LoVo (cell line): ENCODE measurements around the gene RIOX2.

ENCODE experiments used
- DNase-seq: peaks from one replicate; pipeline ENCODE4 v3.0.0-alpha.2; 2016; ENCODE audit warnings: low spot score

Gene RIOX2

GRCh38 chr3:97954228-97954827 lies 17.9 kb downstream of the RIOX2 start:
- no peak for DNase-seq

- no peak for DNase-seq
Observed at GRCh38 chr3:97952872-97953271, 19.4 kb downstream of the RIOX2 start.

GRCh38 chr3:97952280-97952679 lies 20.0 kb downstream of the RIOX2 start:
- no peak for DNase-seq

- no peak for DNase-seq
Observed at GRCh38 chr3:97950360-97950759, 21.9 kb downstream of the RIOX2 start.

- no peak for DNase-seq
Observed at GRCh38 chr3:97949743-97950142, 22.5 kb downstream of the RIOX2 start.

GRCh38 chr3:97949110-97949485 lies 23.1 kb downstream of the RIOX2 start:
- no peak for DNase-seq

- DNase-seq: no peak
Observed at GRCh38 chr3:97948351-97949109, 23.7 kb downstream of the RIOX2 start.

- DNase-seq: no peak
Observed at GRCh38 chr3:97942801-97943546, 29.3 kb downstream of the RIOX2 start.

- DNase-seq: no peak
Observed at GRCh38 chr3:97940034-97940433, 32.2 kb downstream of the RIOX2 start.

- DNase-seq: no peak
Observed at GRCh38 chr3:97939401-97939800, 32.8 kb downstream of the RIOX2 start.

GRCh38 chr3:97938444-97938843 lies 33.8 kb downstream of the RIOX2 start:
- DNase-seq: no peak

- DNase-seq: no peak
Observed at GRCh38 chr3:97937205-97937604, 35.0 kb downstream of the RIOX2 start.

- DNase-seq: no peak
Observed at GRCh38 chr3:97935842-97936241, 36.4 kb downstream of the RIOX2 start.

GRCh38 chr3:97934980-97935695 lies 37.1 kb downstream of the RIOX2 start:
- no peak for DNase-seq

- DNase-seq: no peak
Observed at GRCh38 chr3:97932387-97932801, 39.8 kb downstream of the RIOX2 start.

GRCh38 chr3:97931218-97931617 lies 41.0 kb downstream of the RIOX2 start:
- no peak for DNase-seq

GRCh38 chr3:97930018-97930417 lies 42.2 kb downstream of the RIOX2 start:
- DNase-seq: no peak

- no peak for DNase-seq
Observed at GRCh38 chr3:97928986-97929385, 43.2 kb downstream of the RIOX2 start.

GRCh38 chr3:97927704-97928103 lies 44.5 kb downstream of the RIOX2 start:
- DNase-seq: no peak

GRCh38 chr3:97917813-97918536 lies 54.3 kb downstream of the RIOX2 start:
- DNase-seq: no peak

- no peak for DNase-seq
Observed at GRCh38 chr3:97916576-97916975, 55.7 kb downstream of the RIOX2 start.

GRCh38 chr3:97914388-97914787 lies 57.8 kb downstream of the RIOX2 start:
- DNase-seq: peak; percentile 62
